HEK293 (cell line): ENCODE measurements around the gene RSPO1.
"Not testable (repeated sequence)": the region's sequence is repeated elsewhere in the genome, so short reads cannot be mapped to it uniquely, and the experiment has no call there.

ENCODE experiments used
- CTCF ChIA-PET: fragments of 350-600 bp; formaldehyde crosslinking; extraction: SDS; loops from one replicate; lab custom pipeline; 2021; ENCODE audit warnings: antibody characterized with exemption; lab: Yijun Ruan, JAX
- POLR2A ChIA-PET: fragments of 300-600 bp; formaldehyde crosslinking; extraction: SDS; loops from one replicate; lab custom pipeline; 2020; ENCODE audit warnings: antibody characterized with exemption, inconsistent platforms; lab: Yijun Ruan, JAX
- H3K27ac ChIP-seq: fragments of 200-500 bp; sonication (Bioruptor generic); 2 replicates; pipeline ENCODE4 v1.5.1; 2014; ENCODE audit warnings: low read depth, low read length, control low read depth, inconsistent platforms; ENCODE audit errors: extremely low read depth
- H3K36me3 ChIP-seq, 2 experiments: fragments of 200-500 bp in 1 of 2; sonication (Bioruptor generic) in 1 of 2; 1 replicate in 1 of 2; 2 replicates in 1 of 2; pipeline ENCODE4 v1.5.1; 2014 to 2017; ENCODE audit warnings: inconsistent platforms in 2 of 2, low read length in 2 of 2; ENCODE audit not compliant: control insufficient read depth in 2 of 2, insufficient read depth in 1 of 2
- H3K4me1 ChIP-seq: fragments of 200-500 bp; sonication (Bioruptor generic); 2 replicates; pipeline ENCODE4 v1.5.1; 2014; ENCODE audit warnings: mild to moderate bottlenecking, low read length, inconsistent platforms; ENCODE audit not compliant: control insufficient read depth, insufficient read depth
- H3K4me3 ChIP-seq: 2 replicates; pipeline ENCODE4 v1.5.1; 2011; ENCODE audit warnings: low read depth, mild to moderate bottlenecking, control low read depth, low read length, moderate library complexity
- H3K9me3 ChIP-seq: fragments of 200-500 bp; sonication (Bioruptor generic); 2 replicates; pipeline ENCODE4 v1.5.1; 2014; ENCODE audit warnings: low read depth, low read length, inconsistent platforms; ENCODE audit not compliant: control insufficient read depth, insufficient read depth
- CTCF ChIP-seq: fragments of 450-650 bp; formaldehyde crosslinking; IDR thresholded peaks from 2 replicates; pipeline ENCODE4 v1.5.1; 2016; ENCODE audit warnings: missing biosample characterization, missing genetic modification characterization
- GLI2 ChIP-seq: fragments of 450-650 bp; formaldehyde crosslinking; IDR thresholded peaks from 2 replicates; pipeline ENCODE4; 2017; ENCODE audit warnings: missing biosample characterization, missing genetic modification characterization, low read depth, borderline replicate concordance
- KLF10 ChIP-seq: fragments of 450-650 bp; IDR thresholded peaks from 2 replicates; pipeline ENCODE4 v1.5.1; 2018; ENCODE audit warnings: missing biosample characterization, mild to moderate bottlenecking, missing genetic modification characterization
- PRDM1 ChIP-seq: fragments of 450-650 bp; formaldehyde crosslinking; IDR thresholded peaks from 2 replicates; pipeline ENCODE4; 2016; ENCODE audit warnings: missing biosample characterization, missing genetic modification characterization
- TCF7L2 ChIP-seq: IDR thresholded peaks from 2 replicates; pipeline ENCODE4 v1.6.1; 2011; ENCODE audit warnings: low read depth, mild to moderate bottlenecking, inconsistent platforms, low read length, moderate library complexity, borderline replicate concordance
- ZBTB26 ChIP-seq: fragments of 450-650 bp; formaldehyde crosslinking; optimal IDR thresholded peaks from 2 replicates; pipeline ENCODE3; 2016; ENCODE audit warnings: missing biosample characterization, mild to moderate bottlenecking, missing genetic modification characterization
- ZBTB8A ChIP-seq: fragments of 450-650 bp; formaldehyde crosslinking; IDR thresholded peaks from 2 replicates; pipeline ENCODE4 v1.5.1; 2016; ENCODE audit warnings: missing biosample characterization, missing genetic modification characterization
- ZIC2 ChIP-seq: fragments of 450-650 bp; formaldehyde crosslinking; IDR thresholded peaks from 2 replicates; pipeline ENCODE4 v1.5.1; 2016; ENCODE audit warnings: missing biosample characterization, missing genetic modification characterization
- ZNF16 ChIP-seq: fragments of 450-650 bp; formaldehyde crosslinking; IDR thresholded peaks from 2 replicates; pipeline ENCODE4 v1.5.1; 2016; ENCODE audit warnings: low read depth, missing biosample characterization, missing genetic modification characterization
- ZNF174 ChIP-seq: fragments of 450-650 bp; formaldehyde crosslinking; IDR thresholded peaks from 2 replicates; pipeline ENCODE4 v1.5.0; 2017; ENCODE audit warnings: missing biosample characterization, mild to moderate bottlenecking, missing genetic modification characterization
- ZNF19 ChIP-seq: fragments of 450-650 bp; formaldehyde crosslinking; IDR thresholded peaks from 2 replicates; pipeline ENCODE4; 2016; ENCODE audit warnings: missing biosample characterization, missing genetic modification characterization, low read depth
- ZNF24 ChIP-seq: fragments of 450-650 bp; formaldehyde crosslinking; IDR thresholded peaks from 2 replicates; pipeline ENCODE4 v1.5.1; 2016; ENCODE audit warnings: missing biosample characterization, missing genetic modification characterization
- ZNF398 ChIP-seq: fragments of 450-650 bp; formaldehyde crosslinking; IDR thresholded peaks from 2 replicates; pipeline ENCODE4 v1.5.1; 2017; ENCODE audit warnings: missing biosample characterization, missing genetic modification characterization
- ZNF654 ChIP-seq: fragments of 450-650 bp; formaldehyde crosslinking; IDR thresholded peaks from 2 replicates; pipeline ENCODE4 v1.5.1; 2016; ENCODE audit warnings: low read depth, missing biosample characterization, missing genetic modification characterization
- ZNF660 ChIP-seq: fragments of 450-650 bp; IDR thresholded peaks from 2 replicates; pipeline ENCODE4 v1.5.1; 2018; ENCODE audit warnings: missing biosample characterization, mild to moderate bottlenecking, missing genetic modification characterization
- ZNF692 ChIP-seq: fragments of 450-650 bp; formaldehyde crosslinking; IDR thresholded peaks from 2 replicates; pipeline ENCODE4 v1.5.1; 2016; ENCODE audit warnings: missing biosample characterization, missing genetic modification characterization
- ZNF777 ChIP-seq: fragments of 450-650 bp; formaldehyde crosslinking; IDR thresholded peaks from 2 replicates; pipeline ENCODE4 v1.5.1; 2017; ENCODE audit warnings: missing biosample characterization, missing genetic modification characterization, borderline replicate concordance
- TF ChIP-seq, protein P1 (sequence below): fragments of 450-650 bp; formaldehyde crosslinking; IDR thresholded peaks from 2 replicates; pipeline ENCODE4 v1.5.1; 2016; ENCODE audit warnings: missing biosample characterization, missing genetic modification characterization
- TF ChIP-seq, protein P2 (sequence below): fragments of 450-650 bp; formaldehyde crosslinking; IDR thresholded peaks from 2 replicates; pipeline ENCODE4 v1.5.1; 2016; ENCODE audit warnings: missing biosample characterization, missing genetic modification characterization, low read depth

Gene RSPO1

DNA sequence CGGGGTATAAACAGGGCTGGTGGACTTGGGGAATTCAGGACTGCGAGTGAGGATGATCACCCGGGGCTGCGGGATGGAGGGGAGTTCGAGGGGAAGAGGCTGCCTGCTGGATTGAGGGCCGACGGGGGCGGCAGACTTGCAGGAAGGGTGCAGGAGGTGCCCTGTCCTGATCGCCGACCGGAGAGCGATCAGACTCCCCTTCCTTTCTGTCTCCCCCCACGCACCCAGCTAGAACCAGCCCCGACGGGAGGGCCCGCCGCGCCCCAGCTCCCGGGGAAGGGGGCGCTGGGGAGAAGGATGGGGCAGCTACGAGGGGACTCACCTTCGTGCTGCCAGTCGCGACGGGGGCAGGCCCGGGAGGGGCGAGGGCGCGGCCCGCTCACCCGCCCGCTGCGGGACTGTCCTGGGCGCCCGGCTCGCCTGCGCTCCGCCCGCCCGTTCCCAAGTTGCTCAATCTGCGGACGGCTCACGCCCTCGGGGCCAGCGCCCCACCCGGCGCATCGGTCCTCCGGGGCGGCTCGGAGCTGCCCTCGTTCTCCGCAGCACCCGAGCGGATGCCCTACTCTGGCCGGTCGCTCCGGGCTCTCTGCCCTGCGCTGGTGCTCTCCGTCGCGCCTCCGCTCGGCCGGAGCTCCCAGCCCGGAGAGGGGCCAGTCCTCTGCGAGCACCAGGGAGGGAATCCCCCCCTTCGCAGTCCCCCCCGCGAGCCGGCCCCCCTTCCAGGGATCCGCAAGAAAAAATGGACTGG lies at the start of gene RSPO1 (continued):
- TF ChIP-seq ZBTB8A (tag by site-specific recombination) (peak; percentile 78), ZNF19 (tag by site-specific recombination) (no peak), ZNF777 (peak; percentile 77), ZNF692 (tag by site-specific recombination) (0 out of 2 replicates have a peak, but pooled peaks have one; percentile 19), ZBTB26 (peak; percentile 45), ZNF24 (tag by site-specific recombination) (no peak), ZNF398 (tag by site-specific recombination) (peak; percentile 90)
- TF ChIP-seq, protein P1, sequence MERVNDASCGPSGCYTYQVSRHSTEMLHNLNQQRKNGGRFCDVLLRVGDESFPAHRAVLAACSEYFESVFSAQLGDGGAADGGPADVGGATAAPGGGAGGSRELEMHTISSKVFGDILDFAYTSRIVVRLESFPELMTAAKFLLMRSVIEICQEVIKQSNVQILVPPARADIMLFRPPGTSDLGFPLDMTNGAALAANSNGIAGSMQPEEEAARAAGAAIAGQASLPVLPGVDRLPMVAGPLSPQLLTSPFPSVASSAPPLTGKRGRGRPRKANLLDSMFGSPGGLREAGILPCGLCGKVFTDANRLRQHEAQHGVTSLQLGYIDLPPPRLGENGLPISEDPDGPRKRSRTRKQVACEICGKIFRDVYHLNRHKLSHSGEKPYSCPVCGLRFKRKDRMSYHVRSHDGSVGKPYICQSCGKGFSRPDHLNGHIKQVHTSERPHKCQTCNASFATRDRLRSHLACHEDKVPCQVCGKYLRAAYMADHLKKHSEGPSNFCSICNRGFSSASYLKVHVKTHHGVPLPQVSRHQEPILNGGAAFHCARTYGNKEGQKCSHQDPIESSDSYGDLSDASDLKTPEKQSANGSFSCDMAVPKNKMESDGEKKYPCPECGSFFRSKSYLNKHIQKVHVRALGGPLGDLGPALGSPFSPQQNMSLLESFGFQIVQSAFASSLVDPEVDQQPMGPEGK (tag by site-specific recombination) = peak; percentile 47; the same call in 1 of the 2 replicates
- TF ChIP-seq, protein P2, sequence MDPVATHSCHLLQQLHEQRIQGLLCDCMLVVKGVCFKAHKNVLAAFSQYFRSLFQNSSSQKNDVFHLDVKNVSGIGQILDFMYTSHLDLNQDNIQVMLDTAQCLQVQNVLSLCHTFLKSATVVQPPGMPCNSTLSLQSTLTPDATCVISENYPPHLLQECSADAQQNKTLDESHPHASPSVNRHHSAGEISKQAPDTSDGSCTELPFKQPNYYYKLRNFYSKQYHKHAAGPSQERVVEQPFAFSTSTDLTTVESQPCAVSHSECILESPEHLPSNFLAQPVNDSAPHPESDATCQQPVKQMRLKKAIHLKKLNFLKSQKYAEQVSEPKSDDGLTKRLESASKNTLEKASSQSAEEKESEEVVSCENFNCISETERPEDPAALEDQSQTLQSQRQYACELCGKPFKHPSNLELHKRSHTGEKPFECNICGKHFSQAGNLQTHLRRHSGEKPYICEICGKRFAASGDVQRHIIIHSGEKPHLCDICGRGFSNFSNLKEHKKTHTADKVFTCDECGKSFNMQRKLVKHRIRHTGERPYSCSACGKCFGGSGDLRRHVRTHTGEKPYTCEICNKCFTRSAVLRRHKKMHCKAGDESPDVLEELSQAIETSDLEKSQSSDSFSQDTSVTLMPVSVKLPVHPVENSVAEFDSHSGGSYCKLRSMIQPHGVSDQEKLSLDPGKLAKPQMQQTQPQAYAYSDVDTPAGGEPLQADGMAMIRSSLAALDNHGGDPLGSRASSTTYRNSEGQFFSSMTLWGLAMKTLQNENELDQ (tag by site-specific recombination) = no peak

DNA sequence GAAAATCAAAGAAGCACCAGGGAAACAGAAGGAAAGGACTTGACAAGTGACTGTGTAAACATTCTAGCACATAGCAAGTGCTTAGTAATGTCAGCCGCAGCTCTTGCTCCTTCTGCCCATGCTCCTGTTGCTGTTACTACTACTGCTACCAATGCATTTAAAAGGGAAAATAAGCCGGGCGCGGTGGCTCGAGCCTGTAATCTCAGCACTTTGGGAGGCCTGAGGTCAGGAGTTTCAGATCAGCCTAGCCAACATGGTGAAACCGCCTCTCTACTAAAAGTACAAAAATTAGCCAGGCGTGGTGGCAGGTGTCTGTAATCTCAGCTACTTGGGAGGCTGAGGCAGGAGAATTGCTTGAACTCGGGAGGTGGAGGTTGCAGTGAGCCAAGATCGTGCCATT lies 49.5 kb upstream of the RSPO1 start:
- CTCF ChIA-PET = interaction anchor here (1.1 to 11.0 kb wide), 6 partner anchors 8 to 230 kb away, joined by 3 to 183 read pairs (median 3); partner anchors contain the start of genes CDCA8 and EPHA10
- H3K9me3 ChIP-seq, H3K4me1 ChIP-seq, POLR2A ChIA-PET, H3K27ac ChIP-seq, H3K4me3 ChIP-seq: not testable (repeated sequence)
- TF ChIP-seq PRDM1 (tag by site-specific recombination) = peak; percentile 46; the same call in 1 of the 2 replicates
- peaks cover 15 to 76% of the 10 kb centered on the region in 2 experiments; a peak in 2 of 3 replicates for H3K36me3 ChIP-seq

GRCh38 chr1:37682334-37682987 lies 47.8 kb upstream of the RSPO1 start:
- CTCF ChIA-PET = interaction anchor here (0.6 to 11.0 kb wide), 47 partner anchors 8 to 1167 kb away, joined by 3 to 183 read pairs (median 5); partner anchors contain the start of genes C1orf122, DNALI1, MEAF6 and RSPO1
- Histone ChIP-seq H3K4me1 (no peaks in the 10 kb centered on the region), H3K36me3 (peaks cover 7 to 59% of the 10 kb centered on the region in 2 experiments; a peak in 2 of 3 replicates), H3K4me3 (no peak overlapping the region), H3K27ac (no peak overlapping the region), H3K9me3 (no peaks in the 10 kb centered on the region)
- POLR2A ChIA-PET = interaction anchor here (1.1 to 1.6 kb wide), 3 partner anchors 9 to 88 kb away, joined by 3 read pairs; partner anchors contain the start of gene GNL2
- TF ChIP-seq ZNF660 (tag by site-specific recombination) = 0 out of 2 replicates have a peak, but pooled peaks have one; percentile 53
- TF ChIP-seq TCF7L2 = peak; percentile 76; the same call in 1 of the 2 replicates
- TF ChIP-seq KLF10 (tag by site-specific recombination) = no peak
- TF ChIP-seq ZNF16 = no peak
- no peak for TF ChIP-seq ZIC2 (tag by site-specific recombination)
- no peak for TF ChIP-seq GLI2 (tag by site-specific recombination)
- TF ChIP-seq CTCF (tag by site-specific recombination) = peak; percentile 52; the same call in 1 of the 2 replicates
- TF ChIP-seq ZNF174 (tag by site-specific recombination) = no peak
- peak; percentile 75 for TF ChIP-seq ZNF654 (tag by site-specific recombination)
